Inflammatory macrophage treated with lipopolysaccharide for 4 hours (primary cell): ENCODE measurements around the gene DAZAP1.

Source experiments
- DNase-seq: peaks from one replicate; pipeline ENCODE4 v3.0.0-alpha.2; 2020

The DAZAP1 gene

GRCh38 chr19:1407528-1408299 lies at the start of gene DAZAP1:
TSS of gene DAZAP1 (plus strand) at chr19:1407586. CDS start at chr19:1407774, 188 bp downstream.
- no peak for DNase-seq

DNA sequence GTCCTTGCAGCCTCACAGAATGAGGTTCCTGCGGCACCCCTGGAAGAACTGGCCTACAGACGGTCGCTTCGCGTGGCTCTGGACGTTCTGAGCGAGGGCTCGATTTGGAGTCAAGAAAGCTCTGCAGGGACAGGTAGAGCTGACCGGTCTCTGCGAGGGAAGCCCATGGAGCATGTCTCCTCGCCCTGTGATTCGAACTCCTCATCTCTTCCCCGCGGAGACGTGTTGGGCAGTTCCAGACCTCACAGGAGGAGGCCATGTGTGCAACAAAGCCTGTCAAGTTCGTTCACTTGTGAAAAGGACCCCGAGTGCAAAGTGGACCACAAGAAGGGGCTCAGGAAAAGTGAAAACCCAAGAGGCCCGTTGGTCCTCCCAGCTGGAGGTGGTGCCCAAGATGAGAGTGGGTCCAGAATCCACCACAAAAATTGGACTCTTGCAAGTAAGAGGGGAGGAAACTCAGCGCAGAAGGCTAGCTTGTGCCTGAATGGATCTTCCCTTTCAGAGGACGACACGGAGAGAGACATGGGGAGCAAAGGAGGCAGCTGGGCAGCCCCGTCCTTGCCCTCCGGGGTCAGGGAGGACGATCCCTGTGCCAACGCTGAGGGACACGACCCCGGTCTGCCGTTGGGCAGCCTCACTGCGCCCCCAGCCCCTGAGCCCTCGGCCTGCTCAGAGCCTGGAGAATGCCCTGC lies 47.1 kb upstream of the DAZAP1 start:
- no peak for DNase-seq

DNA sequence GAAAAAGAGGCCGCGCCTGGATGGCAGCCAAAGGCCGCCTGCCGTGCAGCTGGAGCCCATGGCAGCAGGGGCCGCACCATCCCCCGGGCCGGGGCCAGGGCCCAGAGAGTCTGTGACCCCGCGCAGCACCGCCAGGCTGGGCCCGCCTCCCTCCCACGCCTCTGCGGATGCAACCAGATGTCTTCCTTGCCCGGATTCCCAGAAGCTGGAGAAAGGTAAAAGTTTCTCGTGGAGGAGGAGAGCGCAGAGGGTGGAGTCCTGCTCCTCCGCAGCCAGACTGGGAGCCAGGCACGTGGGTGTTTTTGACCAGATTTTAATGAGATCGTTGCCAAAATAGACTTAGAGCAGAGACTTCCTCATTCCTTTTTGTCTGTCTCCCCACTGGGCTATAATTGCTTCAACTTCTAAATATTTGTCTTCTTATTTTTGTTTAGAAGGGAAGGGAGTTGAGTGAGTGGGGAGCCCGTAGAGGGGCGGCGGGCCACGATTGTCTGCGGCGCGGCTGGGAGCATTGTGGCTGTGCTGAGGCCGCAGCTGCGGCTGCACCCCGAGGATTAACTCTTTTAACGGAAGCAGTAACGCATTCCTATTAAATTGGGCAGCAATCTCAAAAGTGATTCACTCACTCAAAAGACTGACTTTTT lies 46.4 kb upstream of the DAZAP1 start:
- DNase-seq, result peak; percentile 44

DNA sequence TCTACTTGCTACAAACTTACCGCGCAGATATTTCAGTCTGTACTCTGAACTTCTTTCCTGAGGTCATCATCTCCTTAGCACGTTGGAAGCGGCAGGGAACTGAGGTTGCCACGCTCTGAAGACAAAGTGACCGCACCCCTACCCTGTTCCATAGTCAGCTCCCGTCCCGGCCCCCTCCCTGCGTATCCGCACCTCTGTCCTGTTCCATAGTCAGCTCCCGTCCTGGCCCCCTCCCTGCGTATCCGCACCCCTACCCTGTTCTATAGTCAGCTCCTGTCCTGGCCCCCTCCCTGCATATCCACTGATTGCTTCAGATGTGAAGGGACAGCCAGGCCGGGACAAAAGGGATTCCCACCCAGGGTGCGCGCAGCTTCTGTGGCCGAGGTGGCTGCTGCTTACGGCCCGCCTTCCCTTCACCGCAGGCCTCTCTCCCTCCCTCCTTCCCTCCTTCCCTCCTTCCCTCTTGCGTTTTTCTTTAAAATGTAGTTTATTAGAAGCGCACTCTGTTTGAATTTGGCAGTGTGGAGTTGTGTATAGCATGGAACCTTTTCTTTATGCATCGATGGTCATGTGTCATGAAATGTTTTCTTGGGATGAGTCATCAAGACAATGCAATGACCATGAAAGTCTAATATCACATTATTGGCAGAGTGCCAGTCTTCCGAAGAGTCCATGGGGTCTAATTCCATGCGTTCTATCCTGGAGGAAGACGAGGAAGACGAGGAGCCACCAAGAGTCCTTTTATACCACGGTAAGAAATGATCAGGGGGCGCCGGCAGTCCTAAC lies 45.6 kb upstream of the DAZAP1 start:
- peak; percentile 39 for DNase-seq

DNA sequence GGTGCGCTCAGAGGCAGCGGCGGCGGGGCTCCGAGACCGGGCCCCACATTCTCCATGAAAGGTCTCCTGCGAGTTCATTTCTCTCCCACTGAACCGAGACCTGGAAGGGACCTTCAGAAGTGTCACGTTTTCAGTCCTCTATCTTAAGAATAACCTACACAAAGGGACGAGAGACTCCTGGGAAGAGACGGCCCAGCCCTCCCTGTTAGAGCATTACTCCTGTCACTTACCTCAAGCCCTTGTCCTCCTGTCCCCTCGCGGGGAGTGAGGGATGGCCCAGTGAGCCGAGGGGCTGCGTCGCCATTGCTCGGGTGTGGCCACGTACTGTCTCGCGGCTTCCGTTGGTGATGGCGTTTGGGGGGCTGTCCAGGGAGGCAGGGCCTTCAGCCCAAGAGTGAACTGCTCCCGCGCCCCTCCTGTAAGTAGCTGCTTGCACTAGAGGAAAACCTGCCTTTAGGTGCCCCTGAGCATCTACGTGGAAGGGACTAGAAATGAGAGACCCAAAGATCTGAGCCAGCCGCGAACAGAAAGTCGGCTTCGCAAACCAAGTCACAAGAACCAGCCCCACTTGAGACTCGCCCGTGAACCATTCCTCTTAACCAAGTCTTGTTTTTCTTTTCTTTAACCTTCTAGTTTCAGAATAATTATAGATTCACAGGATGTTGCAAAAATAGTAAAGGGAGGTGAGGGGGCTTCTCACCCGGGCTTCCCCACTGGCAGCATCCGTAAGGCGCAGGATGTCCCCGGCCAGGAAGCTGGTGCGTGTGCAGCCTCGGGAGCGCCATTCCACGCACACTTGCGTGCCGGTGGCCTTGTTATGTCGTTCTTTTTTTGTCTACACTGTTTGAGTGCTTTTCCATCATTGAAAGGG lies 44.8 kb upstream of the DAZAP1 start:
- no peak for DNase-seq

- DNase-seq, result peak; percentile 29
Observed at GRCh38 chr19:1363599-1363998, 43.8 kb upstream of the DAZAP1 start.

GRCh38 chr19:1364070-1364704 lies 43.2 kb upstream of the DAZAP1 start:
- no peak for DNase-seq

DNA sequence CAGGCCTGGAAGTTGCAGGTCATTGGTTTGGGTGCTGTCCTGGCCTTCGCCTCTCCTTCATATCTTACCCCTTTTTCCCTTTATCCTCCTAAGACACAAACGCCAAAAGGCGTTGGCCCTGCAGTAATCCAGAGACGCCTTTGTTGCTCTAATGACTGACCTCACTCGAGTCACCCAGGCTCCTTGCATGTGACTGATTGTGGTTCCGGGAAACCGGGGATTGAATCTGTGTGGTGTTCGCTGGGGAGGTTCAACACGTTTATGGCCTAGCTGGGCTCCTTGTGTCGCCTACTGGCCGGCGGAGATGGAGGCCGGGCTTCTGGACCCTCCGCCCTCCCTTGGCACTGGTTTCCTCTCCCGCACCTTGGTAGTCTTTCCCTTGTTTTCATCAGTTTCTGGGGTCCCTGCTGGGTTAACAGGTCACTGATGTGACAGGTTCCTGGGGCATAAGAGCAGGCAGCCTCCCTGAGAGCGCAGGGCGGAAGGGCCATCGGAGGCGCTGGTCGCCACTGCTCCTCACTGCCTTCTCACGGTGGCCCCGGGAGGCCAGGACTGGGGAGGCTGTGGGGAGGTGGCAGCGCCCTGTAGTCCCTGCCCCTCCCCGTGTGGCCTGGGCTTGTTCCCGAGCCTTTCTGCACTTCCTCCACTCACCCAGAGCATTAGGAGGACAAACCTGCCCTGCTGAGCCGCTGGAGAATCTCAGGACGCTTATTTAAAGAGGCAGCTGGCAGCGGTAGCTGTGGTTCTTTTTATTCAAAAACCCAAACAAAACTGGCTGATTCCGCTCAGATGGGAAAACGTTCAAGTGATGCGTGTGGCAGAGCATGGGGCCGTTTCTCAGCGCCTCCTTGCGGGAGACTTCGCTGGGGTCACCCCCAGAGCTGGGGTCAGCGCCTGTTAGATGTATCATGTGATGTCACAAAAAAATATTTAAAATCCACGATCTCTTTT lies 41.8 kb upstream of the DAZAP1 start:
- DNase-seq, result no peak

DNA sequence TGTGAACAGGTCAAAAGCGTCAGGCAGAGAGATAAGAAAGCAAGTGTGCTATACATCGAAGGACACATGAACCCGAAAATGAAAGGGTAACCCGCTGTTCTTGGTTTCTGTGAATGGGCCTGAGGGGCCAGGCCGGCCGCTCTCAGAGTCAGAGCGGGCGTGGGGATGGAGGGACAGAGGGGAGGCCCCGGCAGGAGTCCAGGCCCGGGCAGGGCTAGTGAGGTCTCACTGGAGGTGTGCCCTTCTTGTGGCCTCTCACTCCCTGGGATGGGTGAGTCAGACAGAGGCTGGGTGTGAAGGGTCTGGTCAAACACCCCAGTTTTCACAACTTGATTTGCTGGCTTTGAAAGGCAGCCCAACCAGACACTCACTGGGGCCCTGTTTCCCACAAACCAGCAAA lies 41.1 kb upstream of the DAZAP1 start:
- no peak for DNase-seq

- DNase-seq, result peak; percentile 56
Observed at GRCh38 chr19:1366899-1367870, 40.2 kb upstream of the DAZAP1 start.

GRCh38 chr19:1369214-1369805 lies 38.1 kb upstream of the DAZAP1 start:
- DNase-seq, result no peak

GRCh38 chr19:1370579-1371361 lies 36.6 kb upstream of the DAZAP1 start:
- no peak for DNase-seq

- no peak for DNase-seq
Observed at GRCh38 chr19:1373042-1373533, 34.3 kb upstream of the DAZAP1 start.

- no peak for DNase-seq
Observed at GRCh38 chr19:1373534-1374249, 33.7 kb upstream of the DAZAP1 start.

DNA sequence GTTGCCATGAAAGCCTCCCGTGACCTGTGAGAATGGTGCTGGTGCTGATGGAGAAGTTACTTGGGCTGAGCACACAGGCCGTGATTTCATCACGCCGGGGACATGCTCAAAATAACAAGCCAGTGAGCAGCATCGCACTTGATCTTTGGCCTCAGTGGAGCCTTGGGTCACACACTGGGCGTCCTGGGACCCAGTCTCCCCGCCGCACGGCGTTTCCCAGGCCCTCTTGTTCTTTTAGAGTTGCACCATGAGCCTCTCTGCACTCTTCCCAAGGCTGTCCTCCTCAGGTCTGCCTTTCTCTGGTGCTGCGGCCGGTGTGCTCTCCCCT lies 33.2 kb upstream of the DAZAP1 start:
- no peak for DNase-seq

DNA sequence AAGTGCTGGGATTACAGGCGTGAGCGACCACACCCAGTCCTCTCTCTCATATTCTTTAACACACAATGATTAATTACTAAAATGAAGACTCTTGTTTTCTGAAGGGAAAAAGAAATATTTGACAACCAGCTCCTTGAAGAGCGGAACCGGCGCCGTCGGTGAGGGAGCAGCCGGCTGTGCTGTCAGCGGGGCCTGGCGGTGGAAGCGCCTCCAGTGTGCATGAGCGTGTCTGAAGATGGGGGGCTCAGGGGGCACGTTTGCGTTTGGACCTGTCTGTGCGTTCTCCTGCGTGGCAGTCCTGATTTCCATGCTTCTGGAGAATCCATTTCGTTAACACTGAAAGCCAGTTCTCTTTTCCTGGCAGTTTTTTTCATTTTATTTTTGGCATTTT lies 31.0 kb upstream of the DAZAP1 start:
- DNase-seq, result no peak
